ENCODE measurements around the gene MED4. TPM values are rescaled to one million over a fixed set of nuclear protein-coding genes. Genes with fewer than 3 reads are reported as not detected.
A peak's percentile ranks its signal among the peaks of the same experiment; 100 is the strongest.

The MED4 gene
- total and polyA plus RNA-seq, 2 experiments from 2014 or later: 29.0 to 92.5 TPM

- Mint-ChIP-seq H3K27me3 (ENCODE audit: insufficient read depth, low read depth, poor library complexity) (peaks cover 1% of the 10 kb centered on the region), H3K36me3 (ENCODE audit: low read depth) (peaks cover 100% of the 10 kb centered on the region), H3K4me3 (no peak overlapping the region), H3K4me1 (no peaks in the 10 kb centered on the region), H3K9me3 (peaks cover 76% of the 10 kb centered on the region), H3K27ac (no peak overlapping the region)
- H4K20me1 ChIP-seq (replicated peaks; ENCODE audit: insufficient read depth): no peaks in the 10 kb centered on the region
- DNase-seq (ENCODE audit: low spot score): no peak
- H3K36me3 ChIP-seq (ENCODE audit: insufficient read depth): peaks cover 73% of the 10 kb centered on the region
- peaks cover 3% of the 10 kb centered on the region; the same call in 1 of the 2 replicates for H3K9me2 ChIP-seq (ENCODE audit: insufficient read depth)
- H3K27ac ChIP-seq (ENCODE audit: low read depth): 0 out of 2 replicates have a peak overlapping the region, but pooled peaks have one; percentile 10
- no peaks in the 10 kb centered on the region for H3F3A ChIP-seq (replicated peaks; ENCODE audit: low read depth)
- no peak overlapping the region for H3K4me3 ChIP-seq
- no peaks in the 10 kb centered on the region for H3K27me3 ChIP-seq (ENCODE audit: insufficient read depth)
- no peaks in the 10 kb centered on the region for H3K4me1 ChIP-seq (ENCODE audit: insufficient read depth)
- no peak overlapping the region for H2AFZ ChIP-seq
- no peak overlapping the region for H3K4me2 ChIP-seq
- TF ChIP-seq NANOG (IDR thresholded peaks at IDR 0.05; ENCODE audit: borderline replicate concordance) (no peak), EZH2phosphoT487 (IDR thresholded peaks at IDR 0.05; ENCODE audit: unreplicated experiment) (no peak), STAT1 (IDR thresholded peaks at IDR 0.05; ENCODE audit: unreplicated experiment) (no peak), ZNF114 (CRISPR knock-in tag; IDR thresholded peaks at IDR 0.05) (no peak), ZNF331 (CRISPR knock-in tag; IDR thresholded peaks at IDR 0.05; ENCODE audit: low read depth) (no peak), POLR2AphosphoS5 (IDR thresholded peaks at IDR 0.05; ENCODE audit: low read depth) (no peak)
- TF ChIP-seq, protein P1, sequence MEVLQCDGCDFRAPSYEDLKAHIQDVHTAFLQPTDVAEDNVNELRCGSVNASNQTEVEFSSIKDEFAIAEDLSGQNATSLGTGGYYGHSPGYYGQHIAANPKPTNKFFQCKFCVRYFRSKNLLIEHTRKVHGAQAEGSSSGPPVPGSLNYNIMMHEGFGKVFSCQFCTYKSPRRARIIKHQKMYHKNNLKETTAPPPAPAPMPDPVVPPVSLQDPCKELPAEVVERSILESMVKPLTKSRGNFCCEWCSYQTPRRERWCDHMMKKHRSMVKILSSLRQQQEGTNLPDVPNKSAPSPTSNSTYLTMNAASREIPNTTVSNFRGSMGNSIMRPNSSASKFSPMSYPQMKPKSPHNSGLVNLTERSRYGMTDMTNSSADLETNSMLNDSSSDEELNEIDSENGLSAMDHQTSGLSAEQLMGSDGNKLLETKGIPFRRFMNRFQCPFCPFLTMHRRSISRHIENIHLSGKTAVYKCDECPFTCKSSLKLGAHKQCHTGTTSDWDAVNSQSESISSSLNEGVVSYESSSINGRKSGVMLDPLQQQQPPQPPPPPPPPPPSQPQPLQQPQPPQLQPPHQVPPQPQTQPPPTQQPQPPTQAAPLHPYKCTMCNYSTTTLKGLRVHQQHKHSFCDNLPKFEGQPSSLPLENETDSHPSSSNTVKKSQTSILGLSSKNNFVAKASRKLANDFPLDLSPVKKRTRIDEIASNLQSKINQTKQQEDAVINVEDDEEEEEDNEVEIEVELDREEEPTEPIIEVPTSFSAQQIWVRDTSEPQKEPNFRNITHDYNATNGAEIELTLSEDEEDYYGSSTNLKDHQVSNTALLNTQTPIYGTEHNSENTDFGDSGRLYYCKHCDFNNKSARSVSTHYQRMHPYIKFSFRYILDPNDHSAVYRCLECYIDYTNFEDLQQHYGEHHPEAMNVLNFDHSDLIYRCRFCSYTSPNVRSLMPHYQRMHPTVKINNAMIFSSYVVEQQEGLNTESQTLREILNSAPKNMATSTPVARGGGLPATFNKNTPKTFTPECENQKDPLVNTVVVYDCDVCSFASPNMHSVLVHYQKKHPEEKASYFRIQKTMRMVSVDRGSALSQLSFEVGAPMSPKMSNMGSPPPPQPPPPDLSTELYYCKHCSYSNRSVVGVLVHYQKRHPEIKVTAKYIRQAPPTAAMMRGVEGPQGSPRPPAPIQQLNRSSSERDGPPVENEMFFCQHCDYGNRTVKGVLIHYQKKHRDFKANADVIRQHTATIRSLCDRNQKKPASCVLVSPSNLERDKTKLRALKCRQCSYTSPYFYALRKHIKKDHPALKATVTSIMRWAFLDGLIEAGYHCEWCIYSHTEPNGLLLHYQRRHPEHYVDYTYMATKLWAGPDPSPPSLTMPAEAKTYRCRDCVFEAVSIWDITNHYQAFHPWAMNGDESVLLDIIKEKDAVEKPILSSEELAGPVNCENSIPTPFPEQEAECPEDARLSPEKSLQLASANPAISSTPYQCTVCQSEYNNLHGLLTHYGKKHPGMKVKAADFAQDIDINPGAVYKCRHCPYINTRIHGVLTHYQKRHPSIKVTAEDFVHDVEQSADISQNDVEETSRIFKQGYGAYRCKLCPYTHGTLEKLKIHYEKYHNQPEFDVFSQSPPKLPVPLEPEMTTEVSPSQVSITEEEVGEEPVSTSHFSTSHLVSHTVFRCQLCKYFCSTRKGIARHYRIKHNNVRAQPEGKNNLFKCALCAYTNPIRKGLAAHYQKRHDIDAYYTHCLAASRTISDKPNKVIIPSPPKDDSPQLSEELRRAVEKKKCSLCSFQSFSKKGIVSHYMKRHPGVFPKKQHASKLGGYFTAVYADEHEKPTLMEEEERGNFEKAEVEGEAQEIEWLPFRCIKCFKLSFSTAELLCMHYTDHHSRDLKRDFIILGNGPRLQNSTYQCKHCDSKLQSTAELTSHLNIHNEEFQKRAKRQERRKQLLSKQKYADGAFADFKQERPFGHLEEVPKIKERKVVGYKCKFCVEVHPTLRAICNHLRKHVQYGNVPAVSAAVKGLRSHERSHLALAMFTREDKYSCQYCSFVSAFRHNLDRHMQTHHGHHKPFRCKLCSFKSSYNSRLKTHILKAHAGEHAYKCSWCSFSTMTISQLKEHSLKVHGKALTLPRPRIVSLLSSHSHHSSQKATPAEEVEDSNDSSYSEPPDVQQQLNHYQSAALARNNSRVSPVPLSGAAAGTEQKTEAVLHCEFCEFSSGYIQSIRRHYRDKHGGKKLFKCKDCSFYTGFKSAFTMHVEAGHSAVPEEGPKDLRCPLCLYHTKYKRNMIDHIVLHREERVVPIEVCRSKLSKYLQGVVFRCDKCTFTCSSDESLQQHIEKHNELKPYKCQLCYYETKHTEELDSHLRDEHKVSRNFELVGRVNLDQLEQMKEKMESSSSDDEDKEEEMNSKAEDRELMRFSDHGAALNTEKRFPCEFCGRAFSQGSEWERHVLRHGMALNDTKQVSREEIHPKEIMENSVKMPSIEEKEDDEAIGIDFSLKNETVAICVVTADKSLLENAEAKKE (CRISPR knock-in tag; IDR thresholded peaks at IDR 0.05): no peak
- ATAC-seq: no peak
- no peaks in the 10 kb centered on the region for H3K79me2 ChIP-seq (replicated peaks; ENCODE audit: insufficient read depth)
Measured at GRCh38 chr13:48072304-48072703, 22.6 kb downstream of the MED4 start.

- Mint-ChIP-seq H3K36me3 (ENCODE audit: low read depth) (peaks cover 100% of the 10 kb centered on the region), H3K27me3 (ENCODE audit: insufficient read depth, low read depth, poor library complexity) (peaks cover 1% of the 10 kb centered on the region), H3K4me1 (no peaks in the 10 kb centered on the region), H3K4me3 (no peak overlapping the region), H3K9me3 (peaks cover 90% of the 10 kb centered on the region), H3K27ac (no peak overlapping the region)
- no peaks in the 10 kb centered on the region for H3K4me1 ChIP-seq (ENCODE audit: insufficient read depth)
- peaks cover 3% of the 10 kb centered on the region; the same call in 1 of the 2 replicates for H3K9me2 ChIP-seq (ENCODE audit: insufficient read depth)
- ATAC-seq (no peak), DNase-seq (ENCODE audit: low spot score) (no peak)
- H3F3A ChIP-seq (replicated peaks; ENCODE audit: low read depth): no peaks in the 10 kb centered on the region
- no peaks in the 10 kb centered on the region for H3K79me2 ChIP-seq (replicated peaks; ENCODE audit: insufficient read depth)
- H3K27ac ChIP-seq (ENCODE audit: low read depth): no peak overlapping the region
- no peak overlapping the region for H3K4me2 ChIP-seq
- no peak overlapping the region for H3K4me3 ChIP-seq
- no peaks in the 10 kb centered on the region for H4K20me1 ChIP-seq (replicated peaks; ENCODE audit: insufficient read depth)
- H3K36me3 ChIP-seq (ENCODE audit: insufficient read depth): peaks cover 73% of the 10 kb centered on the region
- no peak overlapping the region for H2AFZ ChIP-seq
- H3K27me3 ChIP-seq (ENCODE audit: insufficient read depth): no peaks in the 10 kb centered on the region
- no peak for TF ChIP-seq CREB1 (CRISPR knock-in tag; IDR thresholded peaks at IDR 0.05; ENCODE audit: low read depth)
- TF ChIP-seq, protein P1 (CRISPR knock-in tag; IDR thresholded peaks at IDR 0.05): no peak
Measured at GRCh38 chr13:48070942-48071341, 24.0 kb downstream of the MED4 start.
